Neural cell (in vitro differentiated cells): Measurements from ENCODE around the gene MEGF11. TPM values are rescaled to one million over a fixed set of nuclear protein-coding genes. Genes with fewer than 3 reads are reported as not detected.

Source experiments
- H2AFZ ChIP-seq: fragments of 200-600, 300-800 bp; sonication (generic), shearing (Covaris generic); 2 replicates; pipeline ENCODE4 v1.6.0; 2014; ENCODE audit warnings: low read depth, mild to moderate bottlenecking, antibody characterized with exemption, low read length, moderate library complexity
- H3F3A ChIP-seq: fragments of 200-600 bp; shearing (Covaris generic); 2 replicates; pipeline ENCODE4 v1.6.1; 2016; ENCODE audit warnings: mild to moderate bottlenecking, moderate library complexity, mixed read lengths, antibody characterized with exemption, low read length; ENCODE audit not compliant: insufficient read depth, poor library complexity, severe bottlenecking
- H3K27ac ChIP-seq: fragments of 200-600, 300-800 bp; sonication (generic), shearing (Covaris generic); 2 replicates; pipeline ENCODE4 v1.5.1; 2014; ENCODE audit warnings: mild to moderate bottlenecking, low read length, moderate library complexity
- H3K27me3 ChIP-seq: fragments of 300-800, 200-600 bp; sonication (generic), shearing (Covaris generic); 2 replicates; pipeline ENCODE4 v1.6.0; 2014; ENCODE audit warnings: mild to moderate bottlenecking, low read depth, low read length, moderate library complexity; ENCODE audit not compliant: insufficient read depth
- H3K36me3 ChIP-seq: fragments of 300-800, 200-600 bp; sonication (generic), shearing (Covaris generic); 2 replicates; pipeline ENCODE4 v1.5.1; 2014; ENCODE audit warnings: mild to moderate bottlenecking, antibody characterized with exemption, low read length, moderate library complexity; ENCODE audit not compliant: insufficient read depth
- H3K4me2 ChIP-seq: fragments of 300-800, 200-600 bp; sonication (generic), shearing (Covaris generic); 2 replicates; pipeline ENCODE4 v1.6.0; 2014; ENCODE audit warnings: mild to moderate bottlenecking, low read length
- H3K4me3 ChIP-seq: fragments of 300-800, 200-600 bp; sonication (generic), shearing (Covaris generic); 2 replicates; pipeline ENCODE4 v1.5.1; 2014; ENCODE audit warnings: mild to moderate bottlenecking, low read length, moderate library complexity
- H3K79me2 ChIP-seq: fragments of 200-600 bp; shearing (Covaris generic); replicated peaks from 2 replicates; pipeline ENCODE4 v1.6.0; 2014; ENCODE audit warnings: mild to moderate bottlenecking, low read length, moderate library complexity; ENCODE audit not compliant: insufficient read depth
- H3K9ac ChIP-seq: fragments of 300-800, 200-600 bp; sonication (generic), shearing (Covaris generic); 2 replicates; pipeline ENCODE4 v1.6.1; 2016; ENCODE audit warnings: mild to moderate bottlenecking, low read length, mixed read lengths
- H3K9me2 ChIP-seq: fragments of 200-600 bp; shearing (Covaris generic); 2 replicates; pipeline ENCODE4 v1.6.1; 2016; ENCODE audit warnings: mild to moderate bottlenecking, low read length, mixed read lengths; ENCODE audit not compliant: insufficient read depth
- H3K9me3 ChIP-seq: fragments of 200-600, 300-800 bp; sonication (generic), shearing (Covaris generic); 2 replicates; pipeline ENCODE4 v1.6.1; 2016; ENCODE audit warnings: mild to moderate bottlenecking, mixed run types, low read length, moderate library complexity, mixed read lengths
- H4K20me1 ChIP-seq: fragments of 200-600 bp; shearing (Covaris generic); 2 replicates; pipeline ENCODE4 v1.6.1; 2016; ENCODE audit warnings: mild to moderate bottlenecking, mixed run types; ENCODE audit not compliant: insufficient read depth
- CTCF ChIP-seq: fragments of 450-650 bp; IDR thresholded peaks from 2 replicates; pipeline ENCODE4 v1.5.1; 2014; ENCODE audit warnings: antibody characterized with exemption, mild to moderate bottlenecking, moderate library complexity; ENCODE audit not compliant: poor library complexity, severe bottlenecking
- EP300 ChIP-seq: fragments of 450-650 bp; conservative IDR thresholded peaks from 2 replicates; pipeline ENCODE4 v1.6.1; 2014; ENCODE audit warnings: antibody characterized with exemption, mild to moderate bottlenecking, moderate library complexity; ENCODE audit not compliant: poor library complexity, severe bottlenecking
- EZH2 ChIP-seq: fragments of 200-600, 300-800 bp; shearing (Covaris generic), sonication (generic); IDR thresholded peaks from 2 replicates; pipeline ENCODE4 v1.6.1; 2014; ENCODE audit warnings: antibody characterized with exemption, low read length, borderline replicate concordance, mild to moderate bottlenecking; ENCODE audit not compliant: insufficient read depth, poor library complexity, severe bottlenecking
- MXI1 ChIP-seq: fragments of 450-650 bp; conservative IDR thresholded peaks from 2 replicates; pipeline ENCODE4 v1.6.1; 2014; ENCODE audit warnings: antibody characterized with exemption, mild to moderate bottlenecking; ENCODE audit not compliant: poor library complexity, severe bottlenecking
- POLR2AphosphoS5 ChIP-seq: IDR thresholded peaks from 2 replicates; pipeline ENCODE4 v1.6.1; 2012
- RAD21 ChIP-seq: fragments of 450-650 bp; conservative IDR thresholded peaks from 2 replicates; pipeline ENCODE4 v1.6.1; 2014; ENCODE audit warnings: antibody characterized with exemption, mild to moderate bottlenecking, moderate library complexity
- REST ChIP-seq: IDR thresholded peaks from 2 replicates; pipeline ENCODE4 v1.6.1; 2012; ENCODE audit warnings: borderline replicate concordance
- SMC3 ChIP-seq: fragments of 450-650 bp; conservative IDR thresholded peaks from 2 replicates; pipeline ENCODE4 v1.6.1; 2014; ENCODE audit warnings: antibody characterized with exemption, mild to moderate bottlenecking, moderate library complexity; ENCODE audit not compliant: poor library complexity
- TAF1 ChIP-seq: IDR thresholded peaks from 2 replicates; pipeline ENCODE4 v1.6.1; 2012; ENCODE audit warnings: low read depth
- polyA plus RNA-seq: library from polyadenylated mRNA; depleted of rRNA; stranded (reverse); fragments of >200 nt; gene quantifications from 2 replicates; pipeline ENCODE4 v1.2.3, GENCODE V29; 2014

MEGF11 gene
- polyA plus RNA-seq, 1 donor from 2014 or later, result 0.64 TPM

GRCh38 chr15:66126031-66126441, 127.5 kb downstream of the MEGF11 start:
- H3K79me2 ChIP-seq, result no peaks in the 10 kb centered on the region
- H3K4me3 ChIP-seq, result no peak overlapping the region
- no peaks in the 10 kb centered on the region for H4K20me1 ChIP-seq
- H3K9ac ChIP-seq, result no peak overlapping the region
- no peak for TF ChIP-seq POLR2AphosphoS5
- TF ChIP-seq TAF1, result no peak
- TF ChIP-seq MXI1, result no peak
- no peak for TF ChIP-seq SMC3
- no peak for TF ChIP-seq REST
- TF ChIP-seq CTCF, result no peak
- TF ChIP-seq EP300, result no peak
- no peak for TF ChIP-seq EZH2
- TF ChIP-seq RAD21, result no peak
- H3K4me2 ChIP-seq, result no peak overlapping the region
- no peaks in the 10 kb centered on the region for H3K9me2 ChIP-seq
- no peaks in the 10 kb centered on the region for H3K27me3 ChIP-seq
- no peaks in the 10 kb centered on the region for H3K9me3 ChIP-seq
- H3K36me3 ChIP-seq, result no peaks in the 10 kb centered on the region
- no peak overlapping the region for H3K27ac ChIP-seq
- no peaks in the 10 kb centered on the region for H3F3A ChIP-seq
- H2AFZ ChIP-seq, result no peak overlapping the region

- Histone ChIP-seq H3F3A (no peaks in the 10 kb centered on the region), H3K9ac (no peak overlapping the region), H3K9me2 (no peaks in the 10 kb centered on the region), H3K27me3 (no peaks in the 10 kb centered on the region), H3K4me3 (no peak overlapping the region), H3K9me3 (no peaks in the 10 kb centered on the region), H4K20me1 (no peaks in the 10 kb centered on the region), H3K4me2 (no peak overlapping the region), H3K36me3 (no peaks in the 10 kb centered on the region), H3K79me2 (no peaks in the 10 kb centered on the region), H2AFZ (no peak overlapping the region), H3K27ac (no peak overlapping the region)
- no peak for TF ChIP-seq EP300
- TF ChIP-seq POLR2AphosphoS5, result no peak
- no peak for TF ChIP-seq RAD21
Measured at GRCh38 chr15:66124651-66125050, 128.9 kb downstream of the MEGF11 start.

GRCh38 chr15:66123799-66124198, 129.8 kb downstream of the MEGF11 start:
- H3K9me2 ChIP-seq, result no peaks in the 10 kb centered on the region
- no peaks in the 10 kb centered on the region for H3K36me3 ChIP-seq
- no peak overlapping the region for H3K4me3 ChIP-seq
- no peak overlapping the region for H3K9ac ChIP-seq
- H3F3A ChIP-seq, result no peaks in the 10 kb centered on the region
- H2AFZ ChIP-seq, result no peak overlapping the region
- H3K27ac ChIP-seq, result no peak overlapping the region
- H3K79me2 ChIP-seq, result no peaks in the 10 kb centered on the region
- TF ChIP-seq SMC3, result no peak
- no peak for TF ChIP-seq REST
- no peak for TF ChIP-seq EP300
- TF ChIP-seq TAF1, result no peak
- no peak for TF ChIP-seq CTCF
- no peak for TF ChIP-seq EZH2
- no peak for TF ChIP-seq POLR2AphosphoS5
- no peak for TF ChIP-seq RAD21
- TF ChIP-seq MXI1, result no peak
- H3K9me3 ChIP-seq, result no peaks in the 10 kb centered on the region
- no peaks in the 10 kb centered on the region for H3K27me3 ChIP-seq
- no peak overlapping the region for H3K4me2 ChIP-seq
- no peaks in the 10 kb centered on the region for H4K20me1 ChIP-seq
